22Rv1 (cell line): ENCODE results near the gene GRIK4.

Source experiments
- CTCF ChIP-seq: fragments of 450-650 bp; IDR thresholded peaks from 2 replicates; pipeline ENCODE4 v1.5.1; 2017; ENCODE audit warnings: mild to moderate bottlenecking
- ZFX ChIP-seq: fragments of 450-650 bp; IDR thresholded peaks from 2 replicates; pipeline ENCODE4 v1.6.1; 2017; ENCODE audit warnings: antibody characterized with exemption, borderline replicate concordance

DNA sequence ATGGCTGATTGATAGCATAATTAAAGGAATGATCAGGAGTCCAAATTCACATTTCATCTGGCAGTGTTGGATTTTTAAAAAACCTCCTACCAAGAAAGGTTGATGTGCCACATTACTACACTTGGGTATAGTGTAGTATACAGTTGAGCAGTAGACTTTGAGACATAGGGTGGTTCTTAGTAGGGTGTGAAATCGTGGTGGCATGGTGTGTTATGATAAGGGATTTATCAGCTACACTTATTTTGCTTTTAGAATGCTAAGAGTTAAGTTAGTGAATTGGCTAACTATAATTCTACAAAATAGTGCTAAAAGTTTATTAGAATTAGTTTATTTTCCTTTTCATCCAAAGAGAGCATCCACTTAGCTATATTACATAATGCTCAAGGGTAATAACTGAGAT, 525.5 kb downstream of the GRIK4 start:
- TF ChIP-seq CTCF (no peak), ZFX (no peak)
